OCI-M1 (cell line): ENCODE results near the gene GLI2.
A peak's percentile ranks its signal among the peaks of the same experiment; 100 is the strongest.

ENCODE experiments used
- DNase-seq: peaks from one replicate; lab custom pipeline; 2025; lab: John Stamatoyannopoulos, UW

GLI2 gene

GRCh38 chr2:120770641-120771040 is 35.0 kb downstream of the GLI2 start:
- no peak for DNase-seq

GRCh38 chr2:120771111-120771780 is 35.6 kb downstream of the GLI2 start:
- no peak for DNase-seq

- no peak for DNase-seq
Measured at GRCh38 chr2:120771781-120772208, 36.1 kb downstream of the GLI2 start.

- DNase-seq, result no peak
Measured at GRCh38 chr2:120772261-120772660, 36.6 kb downstream of the GLI2 start.

- DNase-seq, result no peak
Measured at GRCh38 chr2:120773186-120773800, 37.6 kb downstream of the GLI2 start.

- no peak for DNase-seq
Measured at GRCh38 chr2:120774557-120775160, 39.0 kb downstream of the GLI2 start.

- no peak for DNase-seq
Measured at GRCh38 chr2:120775194-120775593, 39.5 kb downstream of the GLI2 start.

GRCh38 chr2:120775801-120776589 is 40.3 kb downstream of the GLI2 start:
- DNase-seq, result no peak

GRCh38 chr2:120776649-120777048 is 41.0 kb downstream of the GLI2 start:
- DNase-seq, result no peak

GRCh38 chr2:120777170-120777751 is 41.6 kb downstream of the GLI2 start:
- DNase-seq, result no peak

GRCh38 chr2:120777787-120778186 is 42.1 kb downstream of the GLI2 start:
- DNase-seq, result no peak

GRCh38 chr2:120778244-120778643 is 42.6 kb downstream of the GLI2 start:
- no peak for DNase-seq

- DNase-seq, result peak; percentile 48
Measured at GRCh38 chr2:120779781-120780283, 44.2 kb downstream of the GLI2 start.

- no peak for DNase-seq
Measured at GRCh38 chr2:120780402-120780801, 44.7 kb downstream of the GLI2 start.

GRCh38 chr2:120783371-120783791 is 47.7 kb downstream of the GLI2 start:
- no peak for DNase-seq

GRCh38 chr2:120783969-120784372 is 48.3 kb downstream of the GLI2 start:
- DNase-seq, result no peak
